Stomach smooth muscle (tissue), 2 donors: Measurements from ENCODE around the gene CPSF2.
A peak's percentile ranks its signal among the peaks of the same experiment; 100 is the strongest.

Experiments used
- H3K27ac ChIP-seq: one replicate; pipeline ENCODE4 v1.7.0; 2013; ENCODE audit warnings: mild to moderate bottlenecking, low read length, inconsistent platforms
- H3K27me3 ChIP-seq, 2 donors: one replicate each; pipeline ENCODE4 v1.7.0; 2013; ENCODE audit warnings: low read length in 2 of 2; ENCODE audit not compliant: insufficient read depth in 2 of 2, control insufficient read depth in 1 of 2
- H3K36me3 ChIP-seq, 2 donors: one replicate each; pipeline ENCODE4 v1.7.0; 2013; ENCODE audit warnings: low read length in 2 of 2; ENCODE audit not compliant: control insufficient read depth in 2 of 2, insufficient read depth in 2 of 2
- H3K4me1 ChIP-seq: one replicate; pipeline ENCODE4 v1.7.0; 2013; ENCODE audit warnings: low read length; ENCODE audit not compliant: control insufficient read depth, insufficient read depth
- H3K4me3 ChIP-seq, 2 donors: one replicate each; pipeline ENCODE4 v1.7.0; 2013; ENCODE audit warnings: low read length in 2 of 2
- H3K9ac ChIP-seq, 2 donors: one replicate each; pipeline ENCODE4 v1.7.0; 2013; ENCODE audit warnings: low read length in 2 of 2, mild to moderate bottlenecking in 1 of 2
- H3K9me3 ChIP-seq, 2 donors: one replicate each; pipeline ENCODE4 v1.7.0; 2013; ENCODE audit warnings: low read length in 2 of 2; ENCODE audit not compliant: control insufficient read depth in 2 of 2
- donor health status: healthy.
- donor health status: Pancreatic carcinoma.

CPSF2 gene

DNA sequence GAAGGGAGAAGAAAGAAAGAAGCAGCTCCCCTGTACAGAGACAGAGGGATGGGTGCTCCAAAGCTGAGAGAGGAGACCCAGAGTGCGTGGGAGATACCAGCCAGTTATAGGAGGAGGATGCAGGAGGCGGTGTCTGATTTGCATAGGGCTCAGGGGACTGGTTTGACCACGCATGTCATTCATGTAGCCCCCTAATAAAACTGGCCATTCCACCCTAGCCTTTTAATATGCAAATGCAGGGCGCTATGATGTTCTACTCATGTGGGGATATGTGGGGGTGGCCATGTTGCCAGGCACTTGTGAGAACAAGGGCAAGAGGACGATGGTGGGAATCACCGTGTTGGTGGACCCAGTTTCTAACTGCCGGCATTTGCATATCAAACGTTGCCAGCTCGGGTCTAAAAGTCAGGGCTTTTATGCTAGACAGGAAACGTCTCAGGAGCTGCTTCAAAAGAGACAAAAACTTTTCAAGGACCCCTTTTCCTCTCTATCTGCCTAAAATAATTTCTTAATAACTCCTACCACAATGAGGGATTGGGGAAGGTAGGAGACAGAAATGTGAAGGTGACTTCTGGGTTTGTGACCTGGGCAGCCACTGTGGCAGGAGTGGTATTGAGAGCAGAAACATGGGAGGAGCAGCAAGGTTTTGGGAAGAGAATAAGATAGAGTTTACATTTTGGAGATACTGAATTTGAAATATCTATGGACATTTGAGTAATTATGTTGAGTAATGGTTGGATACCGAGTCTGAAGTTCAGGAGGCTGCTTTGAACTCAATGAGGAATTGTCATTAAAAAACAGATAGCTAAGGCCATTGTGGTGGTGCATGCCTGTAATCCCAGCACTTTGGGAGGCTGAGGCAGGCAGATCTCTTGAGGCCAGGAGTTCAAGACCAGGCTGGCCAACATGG, 13.2 kb upstream of the CPSF2 start:
- H3K9me3 ChIP-seq: no peaks in the 10 kb centered on the region
- H3K27me3 ChIP-seq: no peaks in the 10 kb centered on the region
- H3K36me3 ChIP-seq: no peaks in the 10 kb centered on the region
- H3K4me1 ChIP-seq: peaks cover 6% of the 10 kb centered on the region
- no peak overlapping the region for H3K4me3 ChIP-seq
- no peak overlapping the region for H3K9ac ChIP-seq
- H3K27ac ChIP-seq: no peak overlapping the region

DNA sequence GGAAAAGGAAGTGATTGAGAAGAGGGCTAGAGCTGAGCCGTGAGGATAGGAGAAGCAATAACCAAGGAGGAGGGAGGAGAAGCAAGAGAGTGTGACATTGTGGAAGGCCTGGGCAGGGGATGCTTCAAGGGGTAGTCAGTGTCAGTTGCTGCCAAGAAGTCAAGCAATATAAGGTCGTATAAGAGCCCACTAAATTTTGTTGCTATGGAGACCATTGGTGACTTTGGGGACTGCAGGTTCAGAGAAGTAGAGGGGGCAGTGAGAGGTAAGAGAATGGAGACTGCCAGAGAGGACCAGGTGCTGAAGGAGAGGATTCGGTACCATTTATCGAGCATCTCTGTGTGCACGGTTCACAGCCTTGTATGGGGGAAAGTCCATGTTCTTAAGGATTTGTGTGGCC, 12.3 kb upstream of the CPSF2 start:
- no peaks in the 10 kb centered on the region for H3K27me3 ChIP-seq
- no peak overlapping the region for H3K27ac ChIP-seq
- H3K9me3 ChIP-seq: no peaks in the 10 kb centered on the region
- H3K4me3 ChIP-seq: no peak overlapping the region
- H3K36me3 ChIP-seq: no peaks in the 10 kb centered on the region
- no peak overlapping the region for H3K9ac ChIP-seq
- peaks cover 5% of the 10 kb centered on the region for H3K4me1 ChIP-seq

GRCh38 chr14:92121207-92121669, 531 bp upstream of the CPSF2 start:
- H3K4me3 ChIP-seq: peak overlapping the region; percentile 87 to 96
- H3K9me3 ChIP-seq: no peaks in the 10 kb centered on the region
- no peaks in the 10 kb centered on the region for H3K27me3 ChIP-seq
- peak overlapping the region; percentile 98 for H3K9ac ChIP-seq
- peaks cover 18% of the 10 kb centered on the region for H3K4me1 ChIP-seq
- H3K36me3 ChIP-seq: peaks cover 3 to 11% of the 10 kb centered on the region in 2 donors
- H3K27ac ChIP-seq: peak overlapping the region; percentile 93

DNA sequence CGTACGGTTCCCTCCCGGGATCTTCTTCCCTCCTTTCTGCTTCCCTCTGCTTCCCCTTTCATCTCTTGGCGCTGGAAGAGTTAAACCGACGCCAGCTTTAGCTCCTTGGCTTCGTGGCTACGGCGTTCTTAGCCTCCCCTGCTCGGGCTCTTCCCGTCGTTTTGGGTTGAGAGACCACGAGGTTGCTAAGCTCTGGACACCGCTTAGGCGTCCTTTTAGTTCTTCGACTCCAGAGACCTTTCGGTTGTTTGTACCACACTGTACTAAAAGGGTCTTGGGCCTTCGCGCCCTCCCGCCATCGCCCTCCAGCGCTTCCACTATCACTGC, 545 bp downstream of the CPSF2 start:
- Histone ChIP-seq H3K27me3 (no peaks in the 10 kb centered on the region), H3K9me3 (no peaks in the 10 kb centered on the region), H3K36me3 (peaks cover 1 to 5% of the 10 kb centered on the region in 2 donors), H3K27ac (peak overlapping the region; percentile 93), H3K4me1 (peaks cover 18% of the 10 kb centered on the region), H3K4me3 (peak overlapping the region; percentile 87 to 96), H3K9ac (peak overlapping the region; percentile 98)

DNA sequence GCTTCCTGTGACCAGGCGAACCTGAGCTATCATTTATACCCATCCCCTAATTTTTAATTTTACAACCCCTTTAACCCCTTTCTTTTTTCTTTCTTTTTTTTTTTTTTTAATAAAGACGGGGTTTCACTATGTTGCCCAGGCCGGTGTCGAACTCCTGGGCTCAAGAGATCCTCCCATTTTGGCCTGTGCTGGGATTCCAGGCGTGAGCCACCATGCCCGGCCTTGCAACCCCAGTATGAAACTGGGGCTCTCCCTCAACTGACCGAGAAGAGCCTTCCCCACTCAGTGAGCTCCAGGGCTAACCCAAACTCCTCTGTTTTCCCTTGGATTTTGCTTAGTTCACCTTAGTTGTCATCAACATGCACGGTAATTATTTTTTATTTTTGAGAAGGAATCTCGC, 992 bp downstream of the CPSF2 start:
- Histone ChIP-seq H3K27me3 (no peaks in the 10 kb centered on the region), H3K36me3 (peaks cover 4% of the 10 kb centered on the region in 2 donors), H3K9me3 (no peaks in the 10 kb centered on the region), H3K4me3 (peak overlapping the region; percentile 87 to 96), H3K27ac (peak overlapping the region; percentile 93), H3K9ac (peak overlapping the region; percentile 98), H3K4me1 (peaks cover 18% of the 10 kb centered on the region)

DNA sequence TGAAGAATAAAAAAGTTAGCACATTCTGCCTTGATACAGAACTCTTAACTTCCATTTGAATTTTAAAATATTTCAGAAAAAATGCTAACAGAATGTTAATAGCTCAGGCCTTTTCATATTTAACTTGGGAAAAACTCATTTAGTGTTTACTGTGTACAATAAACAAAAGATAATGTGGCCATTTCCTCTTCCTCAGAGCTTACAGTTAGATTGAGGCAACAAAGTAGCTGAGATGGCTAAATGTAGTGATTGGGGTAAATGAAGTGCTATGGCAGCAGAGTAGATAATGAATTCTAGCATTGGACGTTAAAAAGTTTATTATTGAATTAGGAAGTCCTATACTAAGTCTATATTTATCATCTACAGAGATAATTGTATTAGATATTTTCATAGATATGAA, 12.7 kb downstream of the CPSF2 start:
- Histone ChIP-seq H3K4me3 (no peak overlapping the region), H3K9me3 (no peaks in the 10 kb centered on the region), H3K36me3 (peaks cover 17 to 23% of the 10 kb centered on the region in 2 donors), H3K4me1 (no peaks in the 10 kb centered on the region), H3K27ac (no peak overlapping the region), H3K9ac (no peak overlapping the region), H3K27me3 (no peaks in the 10 kb centered on the region)

GRCh38 chr14:92135269-92135668, 13.5 kb downstream of the CPSF2 start:
- H3K36me3 ChIP-seq: peaks cover 17 to 23% of the 10 kb centered on the region in 2 donors
- H3K4me1 ChIP-seq: no peaks in the 10 kb centered on the region
- H3K9me3 ChIP-seq: no peaks in the 10 kb centered on the region
- H3K27me3 ChIP-seq: no peaks in the 10 kb centered on the region
- no peak overlapping the region for H3K4me3 ChIP-seq
- no peak overlapping the region for H3K9ac ChIP-seq
- no peak overlapping the region for H3K27ac ChIP-seq

DNA sequence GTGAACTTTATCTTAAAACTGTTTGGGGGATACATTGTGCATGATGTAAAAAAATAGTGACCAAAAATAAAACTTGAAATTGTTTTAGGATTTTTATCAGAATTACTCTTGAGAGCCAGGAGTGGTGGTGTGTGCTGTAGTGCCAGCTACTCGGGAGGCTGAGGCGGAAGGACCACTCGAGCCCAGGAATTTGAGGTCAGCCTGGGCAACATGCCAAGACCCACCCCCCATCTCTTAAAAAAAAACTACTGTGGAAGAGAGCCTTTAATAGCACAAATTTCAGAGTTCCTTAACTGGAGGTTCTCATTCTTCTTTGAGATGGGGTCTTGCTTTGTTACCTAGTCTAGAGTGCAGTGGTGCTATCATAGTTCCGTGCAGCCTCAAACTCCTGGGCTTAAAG, 21.5 kb downstream of the CPSF2 start:
- H3K27ac ChIP-seq: no peak overlapping the region
- no peak overlapping the region for H3K4me3 ChIP-seq
- H3K4me1 ChIP-seq: no peaks in the 10 kb centered on the region
- H3K9me3 ChIP-seq: no peaks in the 10 kb centered on the region
- H3K9ac ChIP-seq: no peak overlapping the region
- no peaks in the 10 kb centered on the region for H3K27me3 ChIP-seq
- H3K36me3 ChIP-seq: peaks cover 33 to 36% of the 10 kb centered on the region in 2 donors

- Histone ChIP-seq H3K36me3 (peaks cover 33 to 34% of the 10 kb centered on the region in 2 donors), H3K27ac (no peak overlapping the region), H3K4me1 (no peaks in the 10 kb centered on the region), H3K27me3 (no peaks in the 10 kb centered on the region), H3K4me3 (no peak overlapping the region), H3K9me3 (no peaks in the 10 kb centered on the region), H3K9ac (no peak overlapping the region)
Observed at GRCh38 chr14:92143962-92144361, 22.2 kb downstream of the CPSF2 start.

DNA sequence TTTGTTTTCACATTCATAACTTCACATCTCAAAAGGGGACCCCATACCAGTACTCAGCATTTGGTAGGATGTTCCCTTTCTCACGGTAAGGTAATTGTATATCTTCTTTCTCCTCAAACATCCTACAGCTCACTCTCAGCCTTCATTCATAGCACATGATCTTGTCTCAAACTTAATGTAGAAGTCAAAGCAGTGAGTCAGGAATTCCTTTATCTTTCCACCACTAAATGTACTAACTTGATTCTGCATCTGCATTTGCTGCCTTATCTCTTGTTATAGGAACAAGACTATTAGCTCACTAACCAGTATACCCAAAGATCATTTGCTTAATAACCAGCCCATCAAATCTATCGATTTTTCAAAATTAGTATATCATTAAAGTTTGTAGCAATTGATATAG, 22.9 kb downstream of the CPSF2 start:
- H3K4me1 ChIP-seq: no peaks in the 10 kb centered on the region
- no peaks in the 10 kb centered on the region for H3K9me3 ChIP-seq
- peaks cover 36 to 37% of the 10 kb centered on the region in 2 donors for H3K36me3 ChIP-seq
- no peak overlapping the region for H3K9ac ChIP-seq
- H3K27ac ChIP-seq: no peak overlapping the region
- no peaks in the 10 kb centered on the region for H3K27me3 ChIP-seq
- no peak overlapping the region for H3K4me3 ChIP-seq

GRCh38 chr14:92153581-92153980, 31.8 kb downstream of the CPSF2 start:
- H3K4me1 ChIP-seq: no peaks in the 10 kb centered on the region
- H3K36me3 ChIP-seq: peaks cover 21% of the 10 kb centered on the region in 2 donors
- no peak overlapping the region for H3K27ac ChIP-seq
- H3K9ac ChIP-seq: no peak overlapping the region
- no peaks in the 10 kb centered on the region for H3K27me3 ChIP-seq
- no peak overlapping the region for H3K4me3 ChIP-seq
- no peaks in the 10 kb centered on the region for H3K9me3 ChIP-seq
